GM10248 (cell line): ENCODE data around the gene HMCN2.

ENCODE experiments used
- CTCF ChIA-PET: fragments of 300-600 bp; sonication (Branson Sonifier 250); formaldehyde crosslinking; extraction: SDS; loops from one replicate; lab custom pipeline; 2021; ENCODE audit warnings: antibody characterized with exemption; lab: Yijun Ruan, JAX
- POLR2A ChIA-PET: fragments of 350-650 bp; sonication (Branson Sonifier 250); formaldehyde crosslinking; extraction: SDS; loops from one replicate; lab custom pipeline; 2020; ENCODE audit warnings: antibody characterized with exemption; lab: Yijun Ruan, JAX
- DNase-seq: peaks from one replicate; pipeline ENCODE4 v3.0.0; 2012; ENCODE audit errors: extremely low spot score
- CTCF ChIP-seq: IDR thresholded peaks from 2 replicates; pipeline ENCODE4 v1.5.1; 2012; ENCODE audit warnings: mild to moderate bottlenecking, low read depth; ENCODE audit errors: extremely low read depth, missing control alignments, control extremely low read depth

The HMCN2 gene

GRCh38 chr9:130343445-130343918 lies 77.9 kb downstream of the HMCN2 start:
- peak; percentile 63 for TF ChIP-seq CTCF
- no peak for DNase-seq
- ChIA-PET CTCF (interaction anchor here (0.9 to 1.4 kb wide), 5 partner anchors 16 to 240 kb away, joined by 3 to 6 read pairs (median 3); no protein-coding TSS in a partner anchor), POLR2A (no interaction called here)

GRCh38 chr9:130344366-130344765 lies 78.8 kb downstream of the HMCN2 start:
- DNase-seq, result no peak
- ChIA-PET POLR2A (no interaction called here), CTCF (interaction anchor here (0.7 kb wide), 1 partner anchor 237 kb away, joined by 3 read pairs; no protein-coding TSS in a partner anchor)
- TF ChIP-seq CTCF, result no peak

GRCh38 chr9:130345009-130345896 lies 79.7 kb downstream of the HMCN2 start:
- ChIA-PET CTCF (no interaction called here), POLR2A (no interaction called here)
- TF ChIP-seq CTCF, result no peak

GRCh38 chr9:130345897-130346385 lies 80.4 kb downstream of the HMCN2 start:
- POLR2A ChIA-PET, result no interaction called here
- no peak for DNase-seq
- CTCF ChIA-PET, result no interaction called here
- no peak for TF ChIP-seq CTCF

More at GRCh38 chr9:130345009-130345896, 79.7 kb downstream of the HMCN2 start:
- DNase-seq, result no peak

- DNase-seq, result no peak
- TF ChIP-seq CTCF, result no peak
- CTCF ChIA-PET, result no interaction called here
- POLR2A ChIA-PET, result no interaction called here
These were observed 80.9 kb downstream of the HMCN2 start for GRCh38 chr9:130346431-130346830.

GRCh38 chr9:130347036-130347435 lies 81.5 kb downstream of the HMCN2 start:
- ChIA-PET POLR2A (no interaction called here), CTCF (no interaction called here)
- TF ChIP-seq CTCF, result no peak
- DNase-seq, result no peak
